Measurements from ENCODE around the gene FPR3.

GRCh38 chr19:51803519-51803918 is 8.6 kb downstream of the FPR3 start:
- TF ChIP-seq ZNF318 (IDR thresholded peaks at IDR 0.05; ENCODE audit: borderline replicate concordance in 1 of 2, low read depth in 1 of 2) = no peak
- TF ChIP-seq GTF2F1 (IDR thresholded peaks at IDR 0.05; ENCODE audit: low read depth, low read length) = no peak
- no peak for TF ChIP-seq ERF (CRISPR knock-in tag; IDR thresholded peaks at IDR 0.05)
- TF ChIP-seq SMAD4 (CRISPR knock-in tag; conservative IDR thresholded peaks at IDR 0.05) = peak; percentile 33; the same call in 1 of the 2 replicates
- no peak for TF ChIP-seq PCBP1 (IDR thresholded peaks at IDR 0.05; ENCODE audit: low read depth, low read length, poor library complexity, severe bottlenecking)
- no peak for TF ChIP-seq SIN3A (IDR thresholded peaks at IDR 0.05; ENCODE audit: borderline replicate concordance in 2 of 2, control insufficient read depth in 1 of 2, low read depth in 2 of 2, low read length in 2 of 2)
- TF ChIP-seq ZNF263 (CRISPR knock-in tag; IDR thresholded peaks at IDR 0.05; ENCODE audit: borderline replicate concordance) = no peak
- no peak for TF ChIP-seq ZNF785 (CRISPR knock-in tag; IDR thresholded peaks at IDR 0.05)
- no peak for TF ChIP-seq RNF219 (CRISPR knock-in tag; IDR thresholded peaks at IDR 0.05)
- no peak for TF ChIP-seq TEAD1 (CRISPR knock-in tag; IDR thresholded peaks at IDR 0.05)
- no peak for TF ChIP-seq KHSRP (IDR thresholded peaks at IDR 0.05)
- TF ChIP-seq ZNF41 (CRISPR knock-in tag; conservative IDR thresholded peaks at IDR 0.05) = no peak
